ENCODE results near the gene CASTOR2.
"Not testable (repeated sequence)": the region's sequence is repeated elsewhere in the genome, so short reads cannot be mapped to it uniquely, and the experiment has no call there.

GRCh38 chr7:74975959-74976358 is 11.5 kb downstream of the CASTOR2 start:
- not testable (repeated sequence) for TF ChIP-seq CTCF (IDR thresholded peaks at IDR 0.05); POLR2A (IDR thresholded peaks at IDR 0.05); EP300 (IDR thresholded peaks at IDR 0.05; ENCODE audit: low read depth); POLR2AphosphoS5 (IDR thresholded peaks at IDR 0.05)

Data from transverse colon (tissue), 4 donors.